SK-N-SH (cell line): ENCODE results near the gene MRFAP1L1. TPM values are rescaled to one million over a fixed set of nuclear protein-coding genes. Genes with fewer than 3 reads are reported as not detected.

Source experiments
- CTCF ChIA-PET: fragments of 300-600, 350-600 bp; formaldehyde crosslinking; extraction: SDS; loops from one replicate; lab custom pipeline; 2021; lab: Yijun Ruan, JAX
- POLR2A ChIA-PET: fragments of 350-600 bp; sonication (Branson Sonifier 250); formaldehyde crosslinking; extraction: SDS; loops from one replicate; lab custom pipeline; 2020; ENCODE audit warnings: antibody characterized with exemption, inconsistent platforms; lab: Yijun Ruan, JAX
- DNase-seq: peaks from one replicate; pipeline ENCODE4 v3.0.0; 2012
- H2AFZ ChIP-seq: fragments of 200-600 bp; sonication (generic); 2 replicates; pipeline ENCODE4 v1.8.1; 2016; ENCODE audit warnings: antibody characterized with exemption, mild to moderate bottlenecking, low read depth
- H3F3A ChIP-seq: fragments of 200-600 bp; sonication (generic); replicated peaks from 2 replicates; pipeline ENCODE3; 2016; ENCODE audit warnings: antibody characterized with exemption, mild to moderate bottlenecking; ENCODE audit not compliant: insufficient read depth
- H3K27ac ChIP-seq, 2 experiments: fragments of 200-500 bp in 1 of 2; fragments of 200-600 bp in 1 of 2; sonication (Bioruptor generic) in 1 of 2; sonication (generic), shearing (Covaris generic) in 1 of 2; 2 replicates each; pipeline versions ENCODE4 v1.5.1 to v1.6.1; 2014 to 2016; ENCODE audit warnings: low read depth in 2 of 2, inconsistent platforms in 1 of 2, low read length in 1 of 2, mild to moderate bottlenecking in 1 of 2, mixed read lengths in 1 of 2
- H3K27me3 ChIP-seq: fragments of 200-600 bp; sonication (generic), shearing (Covaris generic); 2 replicates; pipeline ENCODE4 v1.6.1; 2016; ENCODE audit warnings: mixed run types; ENCODE audit not compliant: insufficient read depth
- H3K36me3 ChIP-seq, 2 experiments: fragments of 200-500 bp in 1 of 2; fragments of 200-600 bp in 1 of 2; sonication (Bioruptor generic) in 1 of 2; sonication (generic) in 1 of 2; replicated peaks in 1 of 2; 2 replicates each; pipeline versions ENCODE3 to v1.5.1; 2014 to 2016; ENCODE audit warnings: low read length in 1 of 2, mild to moderate bottlenecking in 1 of 2; ENCODE audit not compliant: insufficient read depth in 2 of 2, control insufficient read depth in 1 of 2
- H3K4me1 ChIP-seq, 2 experiments: fragments of 200-500 bp in 1 of 2; fragments of 200-600 bp in 1 of 2; sonication (Bioruptor generic) in 1 of 2; sonication (generic), shearing (Covaris generic) in 1 of 2; 2 replicates each; pipeline versions ENCODE4 v1.5.1 to v1.6.1; 2014 to 2016; ENCODE audit warnings: low read depth in 1 of 2, low read length in 1 of 2, mixed run types in 1 of 2; ENCODE audit not compliant: insufficient read depth in 2 of 2, control insufficient read depth in 1 of 2
- H3K4me2 ChIP-seq: fragments of 200-600 bp; sonication (generic), shearing (Covaris generic); 2 replicates; pipeline ENCODE4 v1.6.1; 2017; ENCODE audit warnings: mixed run types
- H3K4me3 ChIP-seq, 2 experiments: fragments of 200-500 bp in 1 of 2; fragments of 200-600 bp in 1 of 2; sonication (Bioruptor generic) in 1 of 2; sonication (generic), shearing (Covaris generic) in 1 of 2; 2 replicates each; pipeline versions ENCODE4 v1.5.1 to v1.8.1; 2014 to 2016; ENCODE audit warnings: low read depth in 2 of 2, inconsistent platforms in 1 of 2, low read length in 1 of 2, mild to moderate bottlenecking in 1 of 2, mixed read lengths in 1 of 2, moderate library complexity in 1 of 2
- H3K79me2 ChIP-seq: fragments of 200-600 bp; sonication (generic); 2 replicates; pipeline ENCODE4 v1.8.1; 2017; ENCODE audit warnings: mild to moderate bottlenecking; ENCODE audit not compliant: insufficient read depth
- H3K9ac ChIP-seq: fragments of 200-600 bp; sonication (generic); 2 replicates; pipeline ENCODE4 v1.6.1; 2017; ENCODE audit warnings: mixed run types
- H3K9me2 ChIP-seq: fragments of 200-600 bp; sonication (generic); 2 replicates; pipeline ENCODE4 v1.6.1; 2017; ENCODE audit warnings: mixed run types
- H3K9me3 ChIP-seq: fragments of 200-600 bp; sonication (generic); 2 replicates; pipeline ENCODE4 v1.6.1; 2017; ENCODE audit warnings: mixed run types, mild to moderate bottlenecking, moderate library complexity
- H4K20me1 ChIP-seq: fragments of 200-600 bp; sonication (generic); 2 replicates; pipeline ENCODE4 v1.6.1; 2017; ENCODE audit warnings: mild to moderate bottlenecking, mixed run types; ENCODE audit not compliant: insufficient read depth
- CHD2 ChIP-seq: fragments of 150-350 bp; IDR thresholded peaks from 2 replicates; pipeline ENCODE4 v1.6.1; 2018; ENCODE audit warnings: low read length; ENCODE audit not compliant: partially characterized antibody
- EZH2phosphoT487 ChIP-seq: fragments of 200-600 bp; sonication (generic); IDR thresholded peaks from 2 replicates; pipeline ENCODE4 v1.6.1; 2017; ENCODE audit warnings: low read depth, mixed run types, mild to moderate bottlenecking, antibody characterized with exemption, moderate library complexity, borderline replicate concordance
- FOSL2 ChIP-seq: IDR thresholded peaks from 2 replicates; pipeline ENCODE4 v1.4.0; 2012; ENCODE audit warnings: low read depth, mild to moderate bottlenecking, moderate library complexity, borderline replicate concordance
- FOXJ3 ChIP-seq: sonication (generic); formaldehyde crosslinking; IDR thresholded peaks from 2 replicates; pipeline ENCODE4 v1.5.1; 2020; ENCODE audit warnings: mild to moderate bottlenecking, missing genetic modification reagents
- GATA2 ChIP-seq: sonication (generic); formaldehyde crosslinking; IDR thresholded peaks from 2 replicates; pipeline ENCODE4 v1.5.0; 2020; ENCODE audit warnings: mild to moderate bottlenecking, missing genetic modification reagents
- JUND ChIP-seq: IDR thresholded peaks from 2 replicates; pipeline ENCODE4 v1.4.0; 2012
- NRF1 ChIP-seq: IDR thresholded peaks from 2 replicates; pipeline ENCODE4 v1.6.1; 2012; ENCODE audit warnings: low read depth, mild to moderate bottlenecking, low read length
- PBX3 ChIP-seq: IDR thresholded peaks from 2 replicates; pipeline ENCODE4; 2012
- POLR2AphosphoS5 ChIP-seq: IDR thresholded peaks from 2 replicates; pipeline ENCODE4 v1.6.1; 2012; ENCODE audit warnings: low read depth, low read length
- RAD21 ChIP-seq: IDR thresholded peaks from 2 replicates; pipeline ENCODE4 v1.6.1; 2012; ENCODE audit warnings: mild to moderate bottlenecking, low read length
- RCOR1 ChIP-seq: fragments of 150-350 bp; IDR thresholded peaks from 2 replicates; pipeline ENCODE4 v1.6.1; 2017; ENCODE audit warnings: antibody characterized with exemption, low read length
- RFX5 ChIP-seq: IDR thresholded peaks from 2 replicates; pipeline ENCODE4 v1.6.1; 2012; ENCODE audit warnings: mild to moderate bottlenecking, improper control_type of control experiment, low read length
- SMC3 ChIP-seq: IDR thresholded peaks from 2 replicates; pipeline ENCODE4 v1.6.1; 2012; ENCODE audit warnings: low read depth, low read length, improper control_type of control experiment
- TCF12 ChIP-seq: IDR thresholded peaks from 2 replicates; pipeline ENCODE4 v1.4.0; 2012
- TEAD4 ChIP-seq: IDR thresholded peaks from 2 replicates; pipeline ENCODE4 v1.4.0; 2012; ENCODE audit warnings: mild to moderate bottlenecking, borderline replicate concordance; ENCODE audit not compliant: insufficient read depth
- USF1 ChIP-seq: IDR thresholded peaks from 2 replicates; pipeline ENCODE4 v1.4.0; 2012; ENCODE audit warnings: low read depth, borderline replicate concordance
- ZBTB33 ChIP-seq: IDR thresholded peaks from 2 replicates; pipeline ENCODE4 v1.4.0; 2012; ENCODE audit warnings: low read depth, borderline replicate concordance
- WGBS: methylation state at CpG from one replicate; pipeline ENCODE4 v1.1.6; 2017; ENCODE audit warnings: low lambda C conversion rate; 5-methylcytosine and 5-hydroxymethylcytosine counted together
- polyA plus RNA-seq, 3 experiments: library from polyadenylated mRNA; depleted of rRNA; stranded (reverse); fragments of >200 nt; gene quantifications; 2 replicates each; pipeline ENCODE4 v1.2.3, GENCODE V29; 2012

Gene MRFAP1L1
- polyA plus RNA-seq, 1 of the 3 experiments (the other 2 are of a cell fraction), result 60.3 TPM

GRCh38 chr4:6693231-6694176 lies 16.2 kb downstream of the MRFAP1L1 start, which contains the start of gene S100P:
Gene S100P (plus strand): TSS chr4:6693878. CDS start chr4:6693933, 55 bp downstream.
- H3K4me3 ChIP-seq, result no peak within 1 kb of the TSS
- H3K4me1 ChIP-seq, result peaks cover 18 to 19% of the 10 kb centered on the region in 2 experiments; a peak in 3 of 4 replicates
- no peak within 1 kb of the TSS for H2AFZ ChIP-seq
- DNase-seq, result no peak
- H3K27ac ChIP-seq, result no peak within 1 kb of the TSS; a peak in 1 of 4 replicates
- H3K9ac ChIP-seq, result no peak within 1 kb of the TSS
- no peaks in the 10 kb centered on the region for H3K27me3 ChIP-seq
- ChIA-PET CTCF (no interaction called here), POLR2A (interaction anchor here (1.1 to 1.8 kb wide), 2 partner anchors 20 to 30 kb away, joined by 3 to 4 read pairs; a partner anchor contains a TSS)
- peaks cover 6% of the 10 kb centered on the region for H3F3A ChIP-seq
- H3K36me3 ChIP-seq, result no peaks in the 10 kb centered on the region
- no peaks in the 10 kb centered on the region for H4K20me1 ChIP-seq
- H3K79me2 ChIP-seq, result no peaks in the 10 kb centered on the region
- H3K4me2 ChIP-seq, result no peak within 1 kb of the TSS
- WGBS, result 82% methylated on average over 24 of the region's 29 CpGs
- H3K9me3 ChIP-seq, result no peaks in the 10 kb centered on the region
- no peaks in the 10 kb centered on the region for H3K9me2 ChIP-seq
- no peak for TF ChIP-seq GATA2
- no peak for TF ChIP-seq FOXJ3 (CRISPR knock-in tag)

- H3K4me1 ChIP-seq, result peaks cover 19 to 20% of the 10 kb centered on the region in 2 experiments; a peak in 3 of 4 replicates
- TF ChIP-seq RFX5, result no peak
- no peak for TF ChIP-seq FOSL2
- no peak for TF ChIP-seq EZH2phosphoT487
- TF ChIP-seq POLR2AphosphoS5, result no peak
- TF ChIP-seq NRF1, result no peak
- no peak for TF ChIP-seq TCF12
- no peak for TF ChIP-seq ZBTB33
- no peak for TF ChIP-seq JUND
- no peak for TF ChIP-seq PBX3
- TF ChIP-seq FOXJ3 (CRISPR knock-in tag), result no peak
- no peak for TF ChIP-seq CHD2
- no peak for TF ChIP-seq USF1
- no peak for TF ChIP-seq RAD21
- no peak for TF ChIP-seq SMC3
- TF ChIP-seq RCOR1, result no peak
- TF ChIP-seq GATA2, result no peak
- TF ChIP-seq TEAD4, result no peak
- H3K36me3 ChIP-seq, result no peaks in the 10 kb centered on the region
- no peak overlapping the region for H3K27ac ChIP-seq
- no peaks in the 10 kb centered on the region for H3K9me2 ChIP-seq
- POLR2A ChIA-PET, result interaction anchor here (1.1 to 1.8 kb wide), 2 partner anchors 19 to 30 kb away, joined by 3 to 4 read pairs; a partner anchor contains a TSS
- no peak overlapping the region for H3K4me3 ChIP-seq
- H3F3A ChIP-seq, result peaks cover 6% of the 10 kb centered on the region
- WGBS, result 92% methylated on average over 2 of the region's 3 CpGs
- CTCF ChIA-PET, result no interaction called here
- H3K9me3 ChIP-seq, result no peaks in the 10 kb centered on the region
- H2AFZ ChIP-seq, result no peak overlapping the region
- H3K79me2 ChIP-seq, result no peaks in the 10 kb centered on the region
- no peaks in the 10 kb centered on the region for H3K27me3 ChIP-seq
- no peak overlapping the region for H3K4me2 ChIP-seq
- H3K9ac ChIP-seq, result no peak overlapping the region
- no peaks in the 10 kb centered on the region for H4K20me1 ChIP-seq
- DNase-seq, result no peak
These were observed 16.9 kb downstream of the MRFAP1L1 start for GRCh38 chr4:6692806-6693205.
